Loucy (cell line): ENCODE results near the gene MYL3.
A peak's percentile ranks its signal among the peaks of the same experiment; 100 is the strongest.

Experiments used
- H2AFZ ChIP-seq: fragments of 200-600 bp; sonication (generic); 2 replicates; pipeline ENCODE4 v1.6.0; 2016; ENCODE audit warnings: antibody characterized with exemption, mild to moderate bottlenecking, low read length, moderate library complexity
- H3F3A ChIP-seq: fragments of 200-600 bp; 2 replicates; pipeline ENCODE4 v1.6.0; 2016; ENCODE audit warnings: antibody characterized with exemption, low read depth, mild to moderate bottlenecking
- H3K27me3 ChIP-seq: fragments of 200-600 bp; sonication (generic); 2 replicates; pipeline ENCODE4 v1.6.1; 2014; ENCODE audit warnings: low read length, mild to moderate bottlenecking; ENCODE audit not compliant: insufficient read depth, poor library complexity, severe bottlenecking
- H3K36me3 ChIP-seq: fragments of 200-600 bp; sonication (generic); 2 replicates; pipeline ENCODE4 v1.6.1; 2016; ENCODE audit warnings: low read length; ENCODE audit not compliant: insufficient read depth
- H3K4me1 ChIP-seq: fragments of 200-600 bp; sonication (generic); 2 replicates; pipeline ENCODE4 v1.5.1; 2014; ENCODE audit warnings: low read length, mild to moderate bottlenecking; ENCODE audit not compliant: insufficient read depth, poor library complexity, severe bottlenecking
- H3K4me2 ChIP-seq: fragments of 200-600 bp; sonication (generic); 2 replicates; pipeline ENCODE4 v1.6.0; 2014; ENCODE audit warnings: antibody characterized with exemption, low read length, low read depth, mild to moderate bottlenecking; ENCODE audit not compliant: poor library complexity, severe bottlenecking
- H3K4me3 ChIP-seq: fragments of 200-600 bp; sonication (generic); 2 replicates; pipeline ENCODE4 v1.5.1; 2014; ENCODE audit warnings: low read length, mild to moderate bottlenecking, mixed read lengths; ENCODE audit not compliant: poor library complexity, severe bottlenecking
- H3K79me2 ChIP-seq: fragments of 200-600 bp; sonication (generic); 2 replicates; pipeline ENCODE4 v1.6.1; 2014; ENCODE audit warnings: low read length; ENCODE audit not compliant: insufficient read depth
- H3K9ac ChIP-seq: fragments of 200-600 bp; sonication (generic); 2 replicates; pipeline ENCODE4 v1.6.0; 2014; ENCODE audit warnings: mild to moderate bottlenecking, low read depth, low read length, moderate library complexity; ENCODE audit not compliant: poor library complexity, severe bottlenecking
- H3K9me2 ChIP-seq: fragments of 200-600 bp; sonication (generic); replicated peaks from 2 replicates; pipeline ENCODE4 v1.6.1; 2016; ENCODE audit warnings: low read depth, low read length, mixed read lengths
- H3K9me3 ChIP-seq: fragments of 200-600 bp; sonication (generic); 2 replicates; pipeline ENCODE4 v1.6.1; 2014; ENCODE audit warnings: mild to moderate bottlenecking, antibody characterized with exemption, low read length, low read depth; ENCODE audit not compliant: insufficient read depth
- H4K20me1 ChIP-seq: fragments of 200-600 bp; sonication (generic); 2 replicates; pipeline ENCODE4 v1.6.0; 2014; ENCODE audit warnings: antibody characterized with exemption, low read length, mild to moderate bottlenecking; ENCODE audit not compliant: insufficient read depth, poor library complexity, severe bottlenecking
- CTCF ChIP-seq: fragments of 200-600 bp; sonication (generic); conservative IDR thresholded peaks from 2 replicates; pipeline ENCODE4 v1.5.1; 2014; ENCODE audit warnings: mild to moderate bottlenecking, antibody characterized with exemption, low read length
- EZH2phosphoT487 ChIP-seq: fragments of 200-600 bp; IDR thresholded peaks from 2 replicates; pipeline ENCODE4 v1.6.1; 2018; ENCODE audit warnings: antibody characterized with exemption, mild to moderate bottlenecking, moderate library complexity, borderline replicate concordance

The MYL3 gene

GRCh38 chr3:46847744-46848143, 15.5 kb downstream of the MYL3 start:
- Histone ChIP-seq H3K79me2 (no peaks in the 10 kb centered on the region), H3K4me3 (no peak overlapping the region), H3K4me2 (no peak overlapping the region), H4K20me1 (no peaks in the 10 kb centered on the region), H3K9me3 (no peaks in the 10 kb centered on the region), H3K4me1 (peaks cover 7% of the 10 kb centered on the region), H2AFZ (no peak overlapping the region), H3K27me3 (no peaks in the 10 kb centered on the region), H3K9ac (no peak overlapping the region), H3K9me2 (no peaks in the 10 kb centered on the region), H3F3A (no peaks in the 10 kb centered on the region), H3K36me3 (no peaks in the 10 kb centered on the region)
- TF ChIP-seq CTCF (no peak), EZH2phosphoT487 (no peak)

- Histone ChIP-seq H2AFZ (peak overlapping the region; percentile 98), H4K20me1 (no peaks in the 10 kb centered on the region), H3K9me3 (peaks cover under 1% of the 10 kb centered on the region; the same call in 1 of the 2 replicates), H3K4me3 (peak overlapping the region; percentile 81), H3F3A (no peaks in the 10 kb centered on the region), H3K4me1 (peaks cover 7% of the 10 kb centered on the region), H3K36me3 (no peaks in the 10 kb centered on the region), H3K9ac (peak overlapping the region; percentile 85), H3K79me2 (no peaks in the 10 kb centered on the region), H3K27me3 (no peaks in the 10 kb centered on the region), H3K9me2 (no peaks in the 10 kb centered on the region), H3K4me2 (peak overlapping the region; percentile 80)
- TF ChIP-seq CTCF (no peak), EZH2phosphoT487 (no peak)
These were observed 16.4 kb downstream of the MYL3 start for GRCh38 chr3:46846624-46847542.

- Histone ChIP-seq H3K4me2 (peak overlapping the region; percentile 80), H2AFZ (peak overlapping the region; percentile 98), H3K27me3 (no peaks in the 10 kb centered on the region), H3K79me2 (no peaks in the 10 kb centered on the region), H4K20me1 (no peaks in the 10 kb centered on the region), H3K9ac (peak overlapping the region; percentile 85), H3K4me1 (peaks cover 7% of the 10 kb centered on the region), H3K36me3 (no peaks in the 10 kb centered on the region), H3F3A (no peaks in the 10 kb centered on the region), H3K4me3 (peak overlapping the region; percentile 81), H3K9me3 (peaks cover 2% of the 10 kb centered on the region; the same call in 1 of the 2 replicates), H3K9me2 (no peaks in the 10 kb centered on the region)
- no peak for TF ChIP-seq EZH2phosphoT487
- peak; percentile 47 for TF ChIP-seq CTCF
These were observed 17.2 kb downstream of the MYL3 start for GRCh38 chr3:46845860-46846623.
